Measurements from ENCODE around the gene IFNW1.
A peak's percentile ranks its signal among the peaks of the same experiment; 100 is the strongest.
"Not testable (repeated sequence)": the region's sequence is repeated elsewhere in the genome, so short reads cannot be mapped to it uniquely, and the experiment has no call there.

IFNW1 gene

DNA sequence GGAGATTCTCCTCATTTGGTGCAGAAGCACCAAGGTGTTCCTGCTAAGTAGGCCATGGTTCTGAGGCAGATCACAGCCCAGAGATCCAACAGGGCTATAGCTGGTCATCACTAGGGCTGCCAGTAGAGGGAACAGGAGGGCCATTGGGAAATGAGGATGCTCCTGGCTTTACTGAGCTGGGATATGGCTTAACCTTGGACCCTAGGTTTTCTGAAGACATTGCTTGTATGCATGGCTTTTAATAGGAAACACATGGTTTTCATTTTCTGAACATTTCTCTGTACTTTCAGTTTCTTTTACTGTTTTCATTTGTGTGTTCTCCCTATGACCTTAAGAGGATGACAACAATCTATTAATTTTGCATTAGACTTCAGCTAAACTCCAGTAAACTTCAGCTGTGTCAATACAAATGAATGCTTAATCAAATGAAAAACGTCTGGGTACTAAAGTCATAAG is at the start of gene IFNW1:
IFNW1 (minus strand) TSS at position 406 of the 456 bp plus-strand sequence; CDS start at position 144, 262 bp downstream.
- H3K4me3 ChIP-seq (ENCODE audit: low read depth, low read length): no peak within 1 kb of the TSS
- peak; percentile 31; the same call in 1 of the 2 replicates for TF ChIP-seq CTCF (IDR thresholded peaks at IDR 0.05; ENCODE audit: control insufficient read depth, extremely low read depth, insufficient read depth)
- DNase-seq (ENCODE audit: low read depth): no peak

GRCh38 chr9:21187487-21187886 is 45.9 kb upstream of the IFNW1 start, which contains the start of gene IFNA4:
Gene IFNA4, minus strand, starts transcription at chr9:21187587. Its CDS starts 56 bp downstream, at chr9:21187531.
- not testable (repeated sequence) for DNase-seq (ENCODE audit: low read depth); H3K4me3 ChIP-seq (ENCODE audit: low read depth, low read length)

DNA sequence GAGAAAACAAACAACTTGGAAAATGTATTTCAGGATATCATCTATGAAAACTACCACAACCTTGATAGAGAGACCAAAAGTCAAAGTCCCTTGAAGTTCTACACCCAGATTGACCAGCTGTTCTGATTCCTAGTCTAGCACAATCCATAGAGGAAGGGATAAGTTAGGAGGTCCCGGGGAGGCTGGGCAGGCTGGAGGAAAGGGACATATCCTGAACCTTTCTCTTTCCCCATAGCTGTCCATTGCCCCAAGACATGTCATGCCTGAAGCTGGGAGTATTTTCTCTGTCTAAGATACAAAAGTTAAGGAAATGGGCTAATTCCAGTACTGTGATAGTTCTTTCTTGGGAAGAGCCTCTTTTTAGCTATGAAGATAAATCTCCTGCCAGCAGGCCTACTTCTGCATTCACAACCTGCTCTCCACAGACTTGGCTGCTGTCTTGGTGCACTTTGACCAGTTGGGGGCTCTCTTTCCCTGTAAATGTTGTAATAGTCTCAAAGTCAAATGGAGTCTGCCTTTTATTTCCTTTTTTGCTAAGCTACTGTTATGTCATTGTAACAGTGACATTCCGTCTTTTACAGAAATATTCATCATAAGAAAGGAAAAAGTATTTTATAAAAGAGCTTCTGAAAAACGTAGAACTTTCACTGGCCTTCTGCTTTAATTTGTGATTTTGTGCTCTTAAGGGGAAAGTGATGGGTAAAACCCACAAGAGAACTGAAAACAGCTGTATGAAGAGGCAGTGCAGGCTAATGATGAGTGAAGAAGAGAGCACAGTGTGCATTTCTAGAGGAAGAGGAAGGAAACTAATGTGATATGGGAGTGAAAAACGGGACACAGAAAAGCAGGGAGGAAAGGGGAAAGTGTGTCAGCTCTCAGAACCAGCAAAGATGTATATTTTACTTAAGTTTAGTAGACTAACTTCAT is 41.4 kb upstream of the IFNW1 start:
- TF ChIP-seq CTCF (IDR thresholded peaks at IDR 0.05; ENCODE audit: control insufficient read depth, extremely low read depth, insufficient read depth): peak; percentile 47
- H3K4me3 ChIP-seq (ENCODE audit: low read depth, low read length); DNase-seq (ENCODE audit: low read depth): not testable (repeated sequence)

- no peak overlapping the region for H3K4me3 ChIP-seq (ENCODE audit: low read depth, low read length)
- no peak for DNase-seq (ENCODE audit: low read depth)
- TF ChIP-seq CTCF (IDR thresholded peaks at IDR 0.05; ENCODE audit: control insufficient read depth, extremely low read depth, insufficient read depth): no peak
Observed at GRCh38 chr9:21174671-21175070, 33.0 kb upstream of the IFNW1 start.

- no peak for TF ChIP-seq CTCF (IDR thresholded peaks at IDR 0.05; ENCODE audit: control insufficient read depth, extremely low read depth, insufficient read depth)
- H3K4me3 ChIP-seq (ENCODE audit: low read depth, low read length): no peak overlapping the region
- no peak for DNase-seq (ENCODE audit: low read depth)
Observed at GRCh38 chr9:21172156-21172555, 30.5 kb upstream of the IFNW1 start.

DNA sequence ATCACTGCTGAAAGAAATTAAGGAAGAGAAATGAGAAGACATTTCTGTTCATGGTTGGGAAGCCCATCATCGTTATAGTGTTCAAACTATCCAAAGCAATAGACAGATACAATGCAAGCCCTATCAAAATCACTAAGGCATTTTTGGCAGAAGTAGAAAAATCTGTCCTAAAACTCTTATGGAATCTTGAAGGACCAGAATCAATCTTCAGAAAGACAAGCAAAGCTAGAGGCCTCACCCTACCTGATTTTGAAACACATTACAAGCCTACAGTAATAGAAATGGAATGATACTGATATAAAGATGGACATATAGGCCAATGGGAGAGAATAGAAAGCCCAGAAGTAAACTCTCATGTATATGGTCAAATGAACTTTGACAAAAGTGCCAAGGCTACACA is 29.7 kb upstream of the IFNW1 start:
- TF ChIP-seq CTCF (IDR thresholded peaks at IDR 0.05; ENCODE audit: control insufficient read depth, extremely low read depth, insufficient read depth): no peak
- no peak for DNase-seq (ENCODE audit: low read depth)

DNA sequence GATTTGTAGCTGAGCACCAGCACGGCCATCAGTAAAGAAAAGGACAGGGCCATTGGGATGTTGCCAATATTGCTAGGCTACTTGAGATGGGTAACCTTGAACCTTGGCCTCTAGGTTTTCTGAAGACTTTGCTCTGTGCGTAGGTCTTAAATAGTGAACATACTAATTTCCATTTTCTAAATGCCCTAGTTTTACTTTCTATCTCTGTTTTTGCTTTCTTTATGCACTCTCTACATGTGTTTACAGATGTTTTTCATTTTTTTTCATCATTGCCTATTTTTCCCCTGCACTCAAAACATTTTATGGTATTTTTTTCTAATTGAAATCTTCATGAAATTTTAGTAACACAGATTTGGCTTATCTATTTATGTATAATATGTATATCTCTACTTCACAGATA is 24.9 kb upstream of the IFNW1 start, which contains the start of gene IFNA21:
IFNA21 (minus strand) TSS at position 101 of the 400 bp plus-strand sequence; CDS start at position 53, 48 bp downstream.
- not testable (repeated sequence) for DNase-seq (ENCODE audit: low read depth); H3K4me3 ChIP-seq (ENCODE audit: low read depth, low read length)

More for the DNA sequence above, 29.7 kb upstream of the IFNW1 start:
- no peak overlapping the region for H3K4me3 ChIP-seq (ENCODE audit: low read depth, low read length)

All from LNCaP clone FGC (cell line).